ENCODE data around the gene GSE1.

DNA sequence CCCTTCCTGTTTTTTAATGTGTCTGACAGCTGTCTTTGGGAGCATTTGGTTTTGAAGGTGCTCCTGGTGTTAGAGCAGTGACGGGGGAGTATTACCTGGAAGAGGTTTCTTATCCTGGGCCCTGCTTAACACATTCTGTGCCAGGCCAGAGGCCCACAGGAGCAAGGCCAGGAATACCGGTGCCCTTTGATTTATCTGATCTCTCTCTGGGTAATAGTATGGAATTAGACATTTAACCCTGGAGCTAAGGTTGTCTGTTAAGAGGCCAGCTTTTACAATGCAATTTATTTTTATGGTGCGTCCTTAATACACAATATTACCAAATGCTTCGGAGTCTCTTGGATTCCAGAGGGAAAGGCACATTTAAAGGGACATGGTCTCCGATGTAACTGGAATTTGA lies 37.2 kb upstream of the GSE1 start:
- TF ChIP-seq, protein P1, sequence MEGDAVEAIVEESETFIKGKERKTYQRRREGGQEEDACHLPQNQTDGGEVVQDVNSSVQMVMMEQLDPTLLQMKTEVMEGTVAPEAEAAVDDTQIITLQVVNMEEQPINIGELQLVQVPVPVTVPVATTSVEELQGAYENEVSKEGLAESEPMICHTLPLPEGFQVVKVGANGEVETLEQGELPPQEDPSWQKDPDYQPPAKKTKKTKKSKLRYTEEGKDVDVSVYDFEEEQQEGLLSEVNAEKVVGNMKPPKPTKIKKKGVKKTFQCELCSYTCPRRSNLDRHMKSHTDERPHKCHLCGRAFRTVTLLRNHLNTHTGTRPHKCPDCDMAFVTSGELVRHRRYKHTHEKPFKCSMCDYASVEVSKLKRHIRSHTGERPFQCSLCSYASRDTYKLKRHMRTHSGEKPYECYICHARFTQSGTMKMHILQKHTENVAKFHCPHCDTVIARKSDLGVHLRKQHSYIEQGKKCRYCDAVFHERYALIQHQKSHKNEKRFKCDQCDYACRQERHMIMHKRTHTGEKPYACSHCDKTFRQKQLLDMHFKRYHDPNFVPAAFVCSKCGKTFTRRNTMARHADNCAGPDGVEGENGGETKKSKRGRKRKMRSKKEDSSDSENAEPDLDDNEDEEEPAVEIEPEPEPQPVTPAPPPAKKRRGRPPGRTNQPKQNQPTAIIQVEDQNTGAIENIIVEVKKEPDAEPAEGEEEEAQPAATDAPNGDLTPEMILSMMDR (conservative IDR thresholded peaks at IDR 0.05 in 1 of 2, IDR thresholded peaks at IDR 0.05 in 1 of 2; ENCODE audit: extremely low read depth in 1 of 2, insufficient read depth in 1 of 2, low read depth in 1 of 2, low read length in 2 of 2): no peak
- TF ChIP-seq EZH2 (IDR thresholded peaks at IDR 0.05; ENCODE audit: borderline replicate concordance, low read length): no peak

Measured in mammary epithelial cell (primary cell).